DOHH2 (cell line): ENCODE measurements around the gene ZNF581.

Experiments used
- EZH2phosphoT487 ChIP-seq: fragments of 200-600 bp; sonication (generic); IDR thresholded peaks from 2 replicates; pipeline ENCODE4 v1.6.1; 2017; ENCODE audit warnings: borderline replicate concordance, mild to moderate bottlenecking, antibody characterized with exemption, low read length, moderate library complexity, mixed read lengths
- TF ChIP-seq, protein P1 (sequence below): fragments of 200-600 bp; sonication (generic); IDR thresholded peaks from one replicate; pipeline ENCODE4 v1.5.1; 2014; ENCODE audit warnings: antibody characterized with exemption, mild to moderate bottlenecking, low read depth, low read length; ENCODE audit not compliant: poor library complexity, severe bottlenecking

DNA sequence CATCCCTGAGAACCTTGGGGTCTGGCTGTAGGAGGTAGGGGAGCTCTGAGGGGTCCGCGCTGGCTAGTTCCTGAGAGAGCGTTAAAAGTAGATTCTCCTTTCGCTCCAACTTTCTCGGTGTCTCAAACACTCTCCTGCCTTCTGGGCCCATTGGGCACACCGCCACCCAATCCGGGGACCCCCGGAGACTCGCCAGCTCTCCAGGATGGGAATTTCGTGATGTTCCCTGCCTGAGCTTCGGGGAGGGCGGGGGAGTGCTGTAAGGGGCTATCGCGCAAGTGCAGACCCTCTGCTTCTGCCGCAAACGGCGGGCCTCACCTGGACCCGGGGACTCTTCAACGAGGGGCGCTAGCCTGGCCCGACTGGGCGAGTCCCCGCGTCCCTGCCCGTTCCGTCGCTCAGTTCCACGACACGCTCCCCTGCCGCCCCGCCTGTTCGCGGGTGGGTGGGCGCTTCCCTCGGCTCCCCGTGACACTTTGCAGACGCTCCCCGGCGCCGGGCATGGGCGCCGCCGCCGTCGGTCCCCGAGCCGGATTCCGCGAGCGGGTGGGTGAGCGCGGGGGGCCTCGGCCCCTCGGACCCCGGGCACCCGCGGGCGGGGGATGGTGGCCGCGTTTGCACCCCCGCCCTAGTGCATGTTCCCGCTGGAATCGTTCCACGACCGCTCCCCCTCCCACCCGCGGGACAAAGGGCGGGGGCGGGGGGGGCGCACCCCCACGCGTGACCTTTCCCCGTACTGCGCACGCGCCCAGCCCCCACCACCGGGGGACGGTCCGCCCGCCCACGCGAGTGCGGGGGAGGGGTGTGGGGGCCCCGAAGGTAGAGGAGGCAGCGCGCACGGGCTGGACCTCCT lies 4.5 kb downstream of the ZNF581 start, which contains the start of gene CCDC106:
- TF ChIP-seq EZH2phosphoT487: no peak
- TF ChIP-seq, protein P1, sequence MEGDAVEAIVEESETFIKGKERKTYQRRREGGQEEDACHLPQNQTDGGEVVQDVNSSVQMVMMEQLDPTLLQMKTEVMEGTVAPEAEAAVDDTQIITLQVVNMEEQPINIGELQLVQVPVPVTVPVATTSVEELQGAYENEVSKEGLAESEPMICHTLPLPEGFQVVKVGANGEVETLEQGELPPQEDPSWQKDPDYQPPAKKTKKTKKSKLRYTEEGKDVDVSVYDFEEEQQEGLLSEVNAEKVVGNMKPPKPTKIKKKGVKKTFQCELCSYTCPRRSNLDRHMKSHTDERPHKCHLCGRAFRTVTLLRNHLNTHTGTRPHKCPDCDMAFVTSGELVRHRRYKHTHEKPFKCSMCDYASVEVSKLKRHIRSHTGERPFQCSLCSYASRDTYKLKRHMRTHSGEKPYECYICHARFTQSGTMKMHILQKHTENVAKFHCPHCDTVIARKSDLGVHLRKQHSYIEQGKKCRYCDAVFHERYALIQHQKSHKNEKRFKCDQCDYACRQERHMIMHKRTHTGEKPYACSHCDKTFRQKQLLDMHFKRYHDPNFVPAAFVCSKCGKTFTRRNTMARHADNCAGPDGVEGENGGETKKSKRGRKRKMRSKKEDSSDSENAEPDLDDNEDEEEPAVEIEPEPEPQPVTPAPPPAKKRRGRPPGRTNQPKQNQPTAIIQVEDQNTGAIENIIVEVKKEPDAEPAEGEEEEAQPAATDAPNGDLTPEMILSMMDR: no peak
